HG03565 (cell line): ENCODE measurements around the gene RRH.
A peak's percentile ranks its signal among the peaks of the same experiment; 100 is the strongest.
"Not testable (repeated sequence)": the region's sequence is repeated elsewhere in the genome, so short reads cannot be mapped to it uniquely, and the experiment has no call there.

Experiments used
- ATAC-seq: cut with Tn5 transposase; IDR thresholded peaks from one replicate; pipeline ENCODE4 v1.9.1; 2021; ENCODE audit warnings: mild to moderate bottlenecking, moderate library complexity; ENCODE audit not compliant: unreplicated experiment

Gene RRH, protein sequence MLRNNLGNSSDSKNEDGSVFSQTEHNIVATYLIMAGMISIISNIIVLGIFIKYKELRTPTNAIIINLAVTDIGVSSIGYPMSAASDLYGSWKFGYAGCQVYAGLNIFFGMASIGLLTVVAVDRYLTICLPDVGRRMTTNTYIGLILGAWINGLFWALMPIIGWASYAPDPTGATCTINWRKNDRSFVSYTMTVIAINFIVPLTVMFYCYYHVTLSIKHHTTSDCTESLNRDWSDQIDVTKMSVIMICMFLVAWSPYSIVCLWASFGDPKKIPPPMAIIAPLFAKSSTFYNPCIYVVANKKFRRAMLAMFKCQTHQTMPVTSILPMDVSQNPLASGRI

DNA sequence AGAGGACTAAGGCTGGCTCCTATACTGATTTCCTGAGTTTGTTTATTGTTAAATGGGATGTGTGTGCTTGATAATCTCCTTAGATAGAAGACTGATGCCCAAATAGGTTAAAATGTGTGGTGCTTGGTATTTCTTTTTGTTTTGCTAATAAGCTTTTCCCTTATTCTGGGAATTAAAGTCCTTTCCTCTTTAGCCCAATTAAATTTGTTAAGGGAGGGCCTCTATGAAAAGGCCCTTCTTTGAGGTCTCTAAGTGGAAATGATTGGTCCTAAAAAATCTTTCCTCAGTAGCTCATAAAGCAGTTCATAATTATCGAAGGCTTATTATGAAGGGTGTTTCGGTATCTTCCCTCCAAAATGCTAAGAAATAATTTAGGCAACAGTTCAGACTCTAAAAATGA lies at the start of gene RRH:
RRH (plus strand) TSS at position 301 of the 400 bp plus-strand sequence; CDS start at position 357, 56 bp downstream.
- ATAC-seq = no peak

DNA sequence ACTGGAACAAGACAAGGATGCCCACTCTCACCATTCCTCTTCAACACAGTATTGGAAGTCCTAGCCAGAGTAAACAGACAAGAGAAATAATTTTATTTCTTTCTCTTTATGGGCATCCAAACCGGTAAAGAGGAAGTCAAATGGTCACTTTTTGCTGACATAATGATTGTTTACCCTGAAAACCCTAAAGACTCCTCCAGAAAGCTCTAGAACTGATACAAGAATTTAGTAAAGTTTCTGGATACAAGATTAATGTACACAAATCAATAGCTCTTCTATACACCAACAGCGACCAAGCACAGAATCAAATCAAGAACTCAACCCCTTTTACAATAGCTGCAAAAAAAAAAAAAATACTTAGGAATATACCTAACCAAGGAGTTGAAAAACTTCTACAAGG lies 45.7 kb upstream of the RRH start:
- not testable (repeated sequence) for ATAC-seq

DNA sequence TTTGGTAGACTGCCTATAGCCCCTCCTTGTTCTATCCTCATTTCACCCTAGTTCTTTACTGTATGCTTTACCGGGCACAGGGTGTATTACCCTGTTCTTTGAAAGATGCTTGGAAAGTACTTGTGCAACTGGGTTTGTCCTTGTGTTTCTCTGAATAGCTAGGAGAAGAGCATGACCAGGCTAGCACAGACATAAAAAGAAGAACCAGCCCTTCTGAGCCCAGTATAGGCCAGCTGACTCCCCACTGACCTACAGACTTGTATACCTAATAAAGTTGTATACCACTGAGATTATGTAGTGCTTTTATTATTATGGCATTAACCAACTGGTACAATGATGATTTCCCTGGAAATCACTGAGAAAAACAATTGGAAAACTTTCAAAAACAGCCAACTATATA lies 40.9 kb upstream of the RRH start:
- no peak for ATAC-seq

DNA sequence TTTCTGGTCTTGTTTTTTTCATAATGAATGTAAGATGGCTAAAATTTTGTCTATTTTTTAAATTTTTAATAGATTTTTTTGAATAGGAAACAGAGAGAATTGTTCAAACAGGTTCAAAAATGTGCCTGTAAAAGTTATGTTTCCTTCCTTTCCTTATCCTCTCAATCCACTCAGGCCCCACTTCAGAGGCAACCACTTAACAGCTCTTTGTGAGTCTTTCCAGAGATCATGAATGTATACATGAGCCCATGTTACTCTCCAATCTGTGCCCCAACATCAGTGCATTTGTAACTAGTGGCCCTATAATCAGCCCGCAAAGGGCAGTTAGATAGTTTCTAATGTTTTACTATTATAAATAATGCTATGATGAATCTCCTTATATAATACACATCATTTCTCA lies 40.0 kb upstream of the RRH start:
- ATAC-seq = no peak

DNA sequence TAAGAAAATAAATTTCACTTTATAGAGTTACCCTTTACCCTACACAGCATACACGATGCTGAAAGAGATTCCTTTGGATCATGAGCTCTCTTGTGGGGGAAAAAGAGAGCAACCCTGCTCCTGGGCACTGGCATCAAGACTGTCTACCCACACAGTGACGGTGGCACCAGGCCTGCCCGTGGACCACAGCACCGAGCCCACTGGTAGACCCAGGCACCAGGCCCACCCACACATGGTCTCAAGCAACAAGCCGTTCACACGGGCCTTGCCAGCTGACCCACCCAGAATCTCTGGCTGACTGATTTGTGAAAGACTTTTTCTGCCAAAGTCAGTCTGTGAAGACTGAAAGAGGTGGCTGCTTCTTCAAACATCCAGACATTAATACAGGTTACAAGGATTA lies 32.7 kb upstream of the RRH start:
- ATAC-seq = no peak

DNA sequence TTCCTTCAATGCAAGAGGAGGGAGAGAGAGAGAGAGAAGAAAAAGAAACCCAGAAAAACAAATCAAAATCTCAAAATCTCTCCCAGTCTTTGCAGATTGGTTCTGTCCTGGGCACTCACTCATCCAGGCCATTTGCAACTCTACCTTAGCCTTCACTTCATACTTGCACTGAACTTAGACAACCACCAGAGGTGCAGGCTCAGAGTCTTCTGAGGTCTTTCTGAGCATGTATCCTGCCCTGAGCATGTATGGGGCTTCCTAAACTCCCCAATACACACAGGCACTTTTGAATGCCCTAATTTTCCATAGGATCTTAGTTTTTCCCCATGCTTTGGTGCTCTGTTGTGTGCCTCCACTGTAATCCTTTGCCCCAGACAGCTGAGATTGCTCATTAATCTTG lies 28.9 kb upstream of the RRH start:
- ATAC-seq = no peak

DNA sequence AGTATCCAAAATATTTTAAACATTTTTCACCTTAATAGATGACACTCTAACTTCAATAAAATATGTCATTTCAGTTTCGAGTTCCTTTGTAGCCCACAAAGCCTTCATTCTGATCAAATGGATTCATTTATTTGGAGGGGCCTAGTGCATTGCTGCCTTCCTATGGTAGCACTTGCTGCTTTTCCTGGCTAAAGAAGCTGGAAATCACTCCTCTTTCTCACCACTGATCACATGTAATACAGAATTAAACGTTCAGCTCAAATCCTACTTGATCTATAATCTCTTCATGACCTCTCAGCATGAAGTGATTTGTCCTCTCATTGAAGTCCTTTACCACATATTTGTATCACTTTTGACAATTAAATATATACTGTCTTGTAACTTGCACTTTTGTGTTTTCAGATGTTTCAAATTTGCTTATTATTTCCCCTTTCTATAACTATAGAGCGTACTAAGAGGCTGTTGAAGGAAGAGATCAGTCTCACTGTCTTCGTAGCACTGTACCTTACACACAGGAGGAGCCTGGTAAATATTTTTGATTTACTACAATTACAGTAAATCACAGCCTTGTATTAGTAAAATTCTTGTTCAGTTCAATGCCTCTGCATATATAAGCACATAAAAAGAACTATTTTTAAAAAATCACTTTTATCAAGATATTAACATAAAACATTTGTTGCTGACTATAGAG lies 26.5 kb upstream of the RRH start:
- no peak for ATAC-seq

DNA sequence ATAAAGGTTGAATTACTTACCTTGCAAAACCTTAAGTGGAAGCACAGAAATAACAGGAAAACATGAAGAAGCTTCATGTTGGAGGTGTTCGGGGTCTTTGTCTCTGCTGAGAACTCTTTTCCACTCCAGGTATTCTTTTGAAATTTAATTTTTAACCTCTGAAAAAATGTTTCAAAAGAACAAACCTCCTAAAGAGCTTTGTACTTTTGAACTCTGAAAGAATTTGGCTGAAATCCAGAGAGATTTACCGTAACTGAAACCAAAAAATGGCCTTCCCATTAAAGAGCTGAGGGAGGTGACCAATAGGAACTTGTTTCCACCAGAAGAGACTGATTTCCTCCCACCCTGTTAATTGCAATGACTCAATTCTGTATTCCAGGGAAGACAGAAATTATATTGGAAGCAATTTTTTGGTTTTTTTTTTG lies 25.9 kb upstream of the RRH start, which contains the start of gene CFI:
CFI (minus strand) TSS at position 105 of the 425 bp plus-strand sequence; CDS start at position 77, 28 bp downstream.
- ATAC-seq = no peak

DNA sequence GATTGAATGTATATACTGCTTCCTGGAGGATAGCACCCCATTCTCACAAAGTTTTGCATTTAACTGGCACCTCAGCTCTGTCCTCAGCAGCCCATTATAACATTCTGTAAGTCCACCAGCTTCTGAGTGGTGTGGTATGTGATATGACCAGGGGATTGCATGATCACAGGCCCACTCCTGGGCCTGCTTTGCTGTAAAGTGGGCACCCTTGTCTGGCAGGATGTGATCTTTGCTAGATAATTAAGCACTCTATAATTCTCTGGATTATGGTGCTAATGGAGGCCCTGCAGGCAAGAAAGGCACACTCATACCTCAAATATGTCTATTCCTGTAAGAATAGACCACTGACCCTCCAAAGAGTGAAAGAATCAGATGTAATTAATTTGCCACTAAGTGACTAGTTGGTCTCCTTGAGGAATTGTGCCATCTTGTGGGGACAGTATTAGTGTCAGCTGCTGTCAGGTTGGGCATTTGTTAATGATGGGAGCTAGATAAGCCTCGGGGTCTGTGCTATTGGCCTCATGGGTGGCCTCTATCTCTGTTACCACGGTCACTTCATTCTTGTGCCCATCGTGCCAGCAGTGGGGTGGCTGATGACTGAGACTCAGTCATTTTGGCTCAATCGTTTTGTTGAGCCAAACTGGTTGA lies 23.7 kb upstream of the RRH start:
- ATAC-seq = peak; percentile 73

DNA sequence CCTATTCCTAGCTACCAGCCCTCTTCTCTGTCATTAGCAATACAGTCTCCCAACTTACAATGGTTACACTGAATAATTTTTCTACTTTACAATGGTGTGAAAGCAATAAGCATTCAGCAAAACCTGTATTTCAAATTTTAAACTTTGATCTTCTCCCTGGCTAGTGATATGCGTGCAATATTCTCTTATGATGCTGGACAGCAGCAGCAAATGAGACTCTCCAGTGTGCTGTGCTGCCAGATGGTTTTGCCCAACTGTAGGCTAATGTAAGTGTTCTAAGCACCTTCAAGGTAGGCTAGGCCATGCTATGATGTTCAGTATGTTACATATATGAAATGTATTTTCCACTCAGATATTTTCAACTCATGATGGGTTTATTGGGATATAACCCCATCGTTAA lies 18.1 kb upstream of the RRH start:
- ATAC-seq = no peak

DNA sequence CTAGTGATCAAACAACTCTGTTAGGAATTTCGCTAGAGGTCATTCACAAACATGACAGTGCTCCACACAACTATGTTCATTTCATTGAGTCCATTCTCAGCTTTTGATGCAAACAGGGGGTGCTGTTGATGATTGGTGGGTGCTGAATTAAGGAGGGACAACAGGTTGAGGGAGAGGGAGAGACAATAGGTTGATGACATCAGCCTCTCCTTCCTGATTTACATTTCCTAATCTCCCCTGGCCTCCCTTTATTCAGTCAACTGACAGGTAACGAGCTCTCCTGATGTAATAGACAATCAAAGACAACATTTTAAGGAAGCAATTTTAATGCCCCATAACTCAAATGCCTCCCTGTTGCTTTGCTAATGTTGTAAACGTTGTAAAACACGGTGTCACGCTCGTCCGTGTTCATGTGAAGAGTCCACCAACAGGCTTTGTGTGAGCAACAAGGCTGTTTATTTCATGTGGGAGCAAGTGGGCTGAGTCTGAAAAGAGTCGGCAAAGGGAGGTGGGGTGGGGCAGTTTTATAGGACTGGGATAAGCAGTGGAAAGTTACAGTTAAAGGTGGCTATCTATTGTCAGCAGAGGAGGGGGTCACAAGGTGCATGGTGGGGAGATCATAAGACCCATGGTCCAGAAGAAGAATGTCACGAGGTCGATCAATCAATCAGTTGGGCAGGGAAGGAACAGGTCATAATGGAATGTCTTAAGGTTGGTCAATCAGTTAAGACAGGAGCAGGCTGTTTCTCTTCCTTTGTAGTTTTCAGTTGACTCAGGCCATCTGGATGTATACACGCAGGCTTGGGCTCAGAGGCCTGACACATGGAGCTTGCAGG lies 17.0 kb upstream of the RRH start:
- no peak for ATAC-seq

DNA sequence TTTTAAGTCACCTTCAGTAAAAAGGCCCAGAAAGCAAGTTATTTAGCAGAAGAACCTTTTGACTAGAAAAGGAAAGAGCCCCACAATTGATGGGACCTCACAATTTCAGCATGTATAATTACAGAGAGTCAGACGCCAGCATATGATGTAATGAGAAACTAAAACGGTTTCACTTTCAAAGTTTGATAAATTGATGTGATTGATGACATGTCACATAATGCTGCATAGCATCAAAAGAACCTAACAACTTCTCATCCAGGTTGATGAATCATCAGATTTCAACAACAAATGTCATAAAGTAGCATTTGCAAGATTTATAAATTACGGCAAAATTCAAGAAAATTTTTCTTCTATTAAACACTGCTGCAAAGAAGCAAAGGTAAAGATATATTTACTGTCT lies 16.1 kb upstream of the RRH start:
- ATAC-seq = no peak

DNA sequence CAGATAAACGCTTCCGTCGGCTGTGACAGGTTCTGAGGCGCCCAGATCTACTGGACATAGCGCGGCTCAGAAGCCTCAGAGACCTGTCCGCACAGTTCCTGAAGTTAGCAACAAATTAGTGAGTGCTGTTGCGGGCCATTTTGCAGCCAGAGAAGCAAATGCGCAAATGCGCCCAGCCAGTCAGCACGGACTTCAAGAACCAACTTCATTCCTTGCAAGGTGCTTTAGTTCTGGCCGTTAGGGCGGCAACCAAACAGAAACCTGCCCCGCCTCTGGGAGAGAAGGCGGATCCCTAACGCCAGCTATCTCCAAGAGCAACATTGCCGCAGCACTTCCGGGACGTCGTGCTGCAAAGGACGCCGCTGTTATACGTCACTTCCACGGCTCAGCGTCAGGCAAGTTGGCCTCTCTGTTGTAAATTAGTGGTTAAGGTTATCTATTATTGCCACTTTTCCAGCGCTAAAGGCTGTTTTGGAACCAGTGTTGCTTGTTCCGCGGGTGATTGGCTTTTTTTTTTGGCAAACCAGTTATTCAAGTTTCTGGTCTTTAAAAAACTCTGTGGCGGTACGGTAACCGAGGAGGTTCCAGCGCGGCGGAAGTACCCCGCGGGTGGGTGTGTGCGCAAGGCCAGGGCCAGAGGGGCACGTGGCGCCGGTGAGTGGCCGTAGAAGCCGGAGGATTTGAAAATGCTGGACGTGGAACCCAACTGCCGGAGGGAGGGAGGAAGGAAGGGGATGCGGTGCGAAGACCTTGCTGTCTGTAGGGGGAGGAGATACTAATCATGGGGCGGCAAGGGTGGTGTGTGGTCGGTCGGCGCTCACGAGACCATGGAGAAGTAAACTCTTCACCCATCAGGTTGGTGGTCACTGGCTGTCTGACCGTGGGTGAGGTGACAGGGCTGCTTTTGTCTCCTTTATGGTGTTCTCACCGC lies 12.4 kb upstream of the RRH start, which contains the start of gene GAR1:
GAR1 (plus strand) TSS at position 612 of the 931 bp plus-strand sequence. CDS start 403 bp downstream, outside the sequence.
- ATAC-seq = peak; percentile 99

DNA sequence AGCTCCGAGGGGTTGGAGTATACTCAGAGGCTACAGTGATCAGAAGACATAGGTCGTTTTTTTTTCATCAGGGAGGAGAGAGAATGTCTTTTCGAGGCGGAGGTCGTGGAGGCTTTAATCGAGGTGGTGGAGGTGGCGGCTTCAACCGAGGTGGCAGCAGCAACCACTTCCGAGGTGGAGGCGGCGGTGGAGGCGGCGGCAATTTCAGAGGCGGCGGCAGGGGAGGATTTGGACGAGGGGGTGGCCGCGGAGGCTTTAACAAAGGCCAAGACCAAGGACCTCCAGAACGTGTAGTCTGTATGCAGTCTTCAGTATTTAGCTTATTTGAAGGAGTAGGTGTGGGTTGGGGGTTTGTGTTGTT lies 11.7 kb upstream of the RRH start:
- ATAC-seq = no peak

DNA sequence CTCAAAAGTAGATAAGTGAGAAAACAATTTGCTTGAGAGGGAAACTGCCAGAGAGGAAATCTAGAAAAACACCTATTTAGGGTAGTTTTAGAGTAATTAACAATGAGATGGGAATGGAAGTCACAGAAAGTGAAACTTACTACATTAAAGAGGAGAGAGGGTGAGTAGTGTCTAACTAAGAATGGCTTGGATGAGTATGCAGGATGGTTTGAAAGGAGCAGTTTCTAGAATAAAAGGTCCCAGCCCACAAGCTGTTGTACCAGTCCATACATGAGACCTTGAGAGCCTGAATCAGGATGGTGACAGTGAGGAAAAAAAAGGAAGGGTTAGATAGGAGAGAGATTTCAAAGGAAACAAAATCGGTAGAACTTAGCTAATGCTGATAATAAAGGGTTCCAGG lies 10.9 kb upstream of the RRH start:
- no peak for ATAC-seq

DNA sequence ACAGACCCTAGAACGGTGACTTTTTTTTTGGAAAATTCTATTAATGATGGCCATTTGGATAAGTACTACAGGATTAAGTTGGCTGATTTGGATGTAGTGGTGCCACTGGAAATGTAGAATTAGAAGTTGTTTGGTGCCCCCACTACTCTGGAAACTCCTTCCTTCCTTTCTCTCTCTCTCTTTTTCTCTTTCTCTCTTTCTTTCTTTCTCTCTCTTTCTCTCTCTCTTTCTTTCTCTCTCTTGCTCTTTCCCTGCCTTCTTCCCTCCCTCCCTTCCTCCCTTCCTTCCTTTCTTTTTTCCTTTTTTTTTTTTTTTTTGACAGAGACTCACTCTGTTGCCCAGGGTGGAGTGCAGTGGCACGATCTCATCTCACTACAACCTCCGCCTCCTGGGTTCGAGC lies 9.5 kb upstream of the RRH start:
- ATAC-seq = no peak

DNA sequence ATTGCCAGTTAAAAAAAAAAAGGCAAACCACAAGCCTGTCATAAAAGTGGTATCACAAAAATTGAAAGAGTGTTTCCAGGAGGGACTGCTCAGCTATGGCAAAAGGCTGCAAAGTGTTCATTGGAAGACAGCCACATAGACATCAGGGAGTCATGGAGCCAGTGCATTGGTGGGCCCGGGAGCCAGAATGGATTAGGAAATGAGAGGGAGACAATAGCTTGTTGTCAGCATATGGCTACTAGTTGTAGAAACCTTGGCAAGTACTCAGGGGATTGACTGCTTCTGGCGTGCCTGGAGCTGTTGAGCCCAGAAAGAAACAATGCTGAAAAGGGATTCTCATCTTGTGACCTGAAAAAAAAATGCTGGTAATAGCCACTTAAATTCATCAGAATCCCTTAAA lies 7.2 kb upstream of the RRH start:
- no peak for ATAC-seq

DNA sequence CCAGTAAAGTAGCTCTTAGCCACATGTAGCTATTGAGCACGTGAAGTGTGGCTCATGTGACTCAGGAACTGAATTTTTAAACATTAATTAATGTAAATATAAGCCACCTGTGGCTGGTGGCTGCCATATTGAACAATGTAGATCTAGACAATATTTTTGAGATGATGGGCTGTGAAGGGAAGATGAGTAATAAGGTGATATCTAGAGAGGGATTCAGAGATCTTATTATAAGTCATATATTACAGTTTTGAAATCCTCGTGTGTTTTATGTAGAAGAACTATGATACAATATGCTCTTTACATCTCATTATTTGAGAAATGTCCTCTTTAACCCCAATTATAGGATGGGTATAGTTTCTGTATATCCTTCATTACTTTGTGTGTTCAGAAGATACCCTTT lies 6.6 kb upstream of the RRH start:
- ATAC-seq = no peak

DNA sequence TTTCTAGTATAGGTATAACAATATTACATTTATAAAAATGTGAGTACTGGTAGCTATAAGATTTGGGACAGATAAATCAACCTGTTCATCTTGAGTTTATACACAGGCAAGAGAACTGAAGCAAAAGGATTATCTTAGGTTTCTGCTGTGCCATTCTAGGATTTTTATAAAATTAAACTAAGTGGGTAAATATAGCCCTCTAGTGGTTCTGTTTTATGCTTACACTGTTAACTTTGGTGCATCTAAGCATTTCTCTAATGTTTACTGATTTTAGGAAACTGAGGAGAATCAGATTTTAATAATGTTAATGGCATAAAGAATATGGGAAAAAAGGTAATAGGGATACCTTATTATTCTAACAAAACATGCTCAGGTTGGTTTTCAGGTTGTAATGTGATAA lies 1.1 kb upstream of the RRH start:
- ATAC-seq = peak; percentile 46

DNA sequence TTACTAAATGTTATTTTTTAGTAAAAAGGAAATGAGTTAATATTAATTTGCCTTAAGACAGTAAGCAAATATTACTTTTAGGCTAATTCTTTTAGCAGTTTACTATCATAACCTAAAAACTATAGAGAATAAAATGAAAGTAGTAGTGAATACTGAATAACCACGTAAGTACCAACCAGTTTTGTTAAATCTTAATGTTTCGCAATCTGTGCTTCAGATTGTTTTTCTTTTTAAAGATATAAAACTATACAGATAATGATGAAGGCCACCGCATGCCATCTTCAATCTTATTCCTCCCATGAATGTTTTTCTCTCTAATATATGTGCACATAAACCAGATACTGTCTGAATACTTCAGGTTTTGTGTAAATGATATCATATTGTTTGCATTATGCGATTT lies 6.0 kb downstream of the RRH start:
- no peak for ATAC-seq
